KOPT-K1 (cell line): ENCODE measurements around the gene GDI2.
"Not testable (repeated sequence)": the region's sequence is repeated elsewhere in the genome, so short reads cannot be mapped to it uniquely, and the experiment has no call there.

ENCODE experiments used
- H3K27ac ChIP-seq: fragments of 200-600 bp; sonication (generic); 2 replicates; pipeline ENCODE4 v1.5.1; 2016; ENCODE audit warnings: antibody characterized with exemption, mild to moderate bottlenecking, low read depth, low read length; ENCODE audit not compliant: poor library complexity, severe bottlenecking
- H3K36me3 ChIP-seq: fragments of 200-600 bp; sonication (generic); 2 replicates; pipeline ENCODE4 v1.5.1; 2017; ENCODE audit warnings: antibody characterized with exemption, mild to moderate bottlenecking, low read length, moderate library complexity; ENCODE audit not compliant: insufficient read depth
- H3K9me3 ChIP-seq: fragments of 200-600 bp; sonication (generic); 2 replicates; pipeline ENCODE4 v1.5.1; 2017; ENCODE audit warnings: antibody characterized with exemption, low read length, mild to moderate bottlenecking; ENCODE audit not compliant: insufficient read depth, poor library complexity, severe bottlenecking

Gene GDI2

DNA sequence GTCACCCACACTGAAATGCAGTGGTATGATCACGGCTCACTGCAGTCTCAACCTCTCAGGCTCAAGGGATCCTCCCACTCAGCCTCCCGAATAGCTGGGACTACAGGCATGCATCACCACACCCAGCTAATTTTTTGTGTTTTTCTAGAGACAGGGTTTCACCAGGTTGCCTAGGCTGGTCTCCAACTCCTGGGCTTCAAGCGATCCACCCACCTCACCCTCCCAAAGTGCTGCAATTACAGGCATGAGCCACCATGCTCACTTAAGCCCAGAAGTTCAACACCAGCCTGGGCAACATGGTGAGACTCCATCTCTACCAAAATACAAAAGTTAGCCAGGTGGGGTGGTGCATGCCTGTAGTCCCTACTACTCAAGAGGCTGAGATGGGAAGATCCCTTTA is 33.5 kb downstream of the GDI2 start:
- H3K9me3 ChIP-seq = peaks cover 17% of the 10 kb centered on the region
- peaks cover 88% of the 10 kb centered on the region for H3K36me3 ChIP-seq
- H3K27ac ChIP-seq = no peak overlapping the region

DNA sequence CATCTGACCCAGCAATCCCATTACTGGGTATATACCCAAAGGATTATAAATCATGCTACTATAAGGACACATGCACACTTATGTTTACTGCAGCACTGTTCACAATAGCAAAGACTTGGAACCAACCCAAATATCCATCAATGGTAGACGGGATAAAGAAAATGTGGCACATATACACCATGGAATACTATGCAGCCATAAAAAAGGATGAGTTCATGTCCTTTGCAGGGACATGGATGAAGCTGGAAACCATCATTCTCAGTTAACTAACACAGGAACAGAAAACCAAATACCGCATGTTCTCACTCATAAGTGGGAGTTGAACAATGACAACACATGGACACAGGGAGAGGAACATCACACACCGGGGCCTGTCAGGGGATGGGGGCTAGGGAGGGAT is 35.5 kb downstream of the GDI2 start:
- H3K9me3 ChIP-seq, H3K27ac ChIP-seq: not testable (repeated sequence)
- peaks cover 88% of the 10 kb centered on the region for H3K36me3 ChIP-seq

DNA sequence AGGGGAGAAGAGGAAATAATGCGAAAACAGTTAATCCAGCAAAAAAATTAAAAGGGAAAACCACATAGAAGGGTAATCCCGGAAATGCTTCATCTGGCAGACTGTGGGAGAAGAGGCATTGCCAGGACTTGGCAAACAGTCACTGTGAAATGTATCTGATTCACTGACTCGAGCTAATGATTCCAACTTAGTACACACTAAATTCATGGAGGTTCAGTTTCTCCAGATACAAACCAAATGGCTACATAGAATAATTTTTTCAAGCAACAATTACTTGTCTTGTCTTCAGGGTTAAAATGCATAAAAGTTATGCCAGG is 36.4 kb downstream of the GDI2 start:
- H3K36me3 ChIP-seq = peaks cover 86% of the 10 kb centered on the region
- H3K27ac ChIP-seq = peak overlapping the region; percentile 65
- H3K9me3 ChIP-seq = no peaks in the 10 kb centered on the region

DNA sequence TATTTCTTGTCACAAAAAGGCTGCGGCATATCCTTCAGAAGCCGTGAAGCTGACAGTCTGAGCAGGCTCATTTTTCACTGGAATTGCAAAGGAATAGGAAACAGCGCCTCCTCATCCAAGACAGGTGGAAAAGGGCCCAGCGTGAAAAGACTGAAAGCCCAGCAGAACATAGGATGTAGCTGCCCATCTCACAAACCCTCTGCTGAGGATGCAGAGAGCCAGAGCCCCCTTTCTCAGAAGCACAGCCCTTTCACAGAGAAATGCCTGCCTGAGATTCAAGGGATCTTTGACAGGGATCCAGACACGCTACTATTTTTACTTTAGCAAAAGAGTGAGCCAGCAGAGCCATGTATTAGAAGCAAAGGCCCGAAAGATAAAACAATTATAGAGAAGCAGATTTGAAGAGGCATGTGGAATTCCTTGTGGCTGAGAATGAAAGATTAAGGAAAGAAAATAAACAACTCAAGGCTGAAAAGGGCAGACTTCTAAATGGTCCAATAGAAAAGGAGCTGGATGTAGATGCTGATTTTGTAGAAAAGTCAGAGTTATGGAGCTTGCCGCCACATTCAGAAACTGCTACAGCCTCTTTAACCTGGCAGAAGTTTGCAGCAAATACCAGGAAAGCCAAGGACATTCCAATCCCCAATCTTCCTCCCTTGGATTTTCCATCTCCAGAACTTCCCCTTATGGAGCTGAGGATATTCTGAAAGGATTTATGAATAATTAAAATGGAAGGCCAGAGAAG is 36.9 kb downstream of the GDI2 start:
- Histone ChIP-seq H3K9me3 (no peaks in the 10 kb centered on the region), H3K36me3 (peaks cover 86% of the 10 kb centered on the region), H3K27ac (peak overlapping the region; percentile 65)

DNA sequence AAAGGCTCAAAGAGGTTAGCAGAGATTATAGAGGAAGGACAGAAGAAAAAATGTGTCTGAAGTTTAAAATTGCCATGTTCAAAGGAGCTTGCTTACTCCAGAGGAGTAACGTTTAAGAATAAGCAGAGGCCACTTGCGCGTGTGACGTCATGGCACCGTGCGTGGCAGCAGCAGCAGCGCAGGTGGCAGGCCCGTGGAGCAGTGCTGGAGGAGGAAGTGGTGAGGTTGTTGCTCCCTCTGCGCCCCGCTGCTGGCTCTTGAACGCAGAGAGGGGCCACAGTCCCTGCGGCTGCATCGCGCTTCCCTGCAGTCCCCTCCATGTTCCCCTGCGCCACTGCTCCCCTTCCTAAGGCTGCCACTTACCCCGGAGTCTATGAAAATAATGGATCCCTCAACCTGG is 37.5 kb downstream of the GDI2 start:
- Histone ChIP-seq H3K27ac (peak overlapping the region; percentile 65), H3K36me3 (peaks cover 84% of the 10 kb centered on the region), H3K9me3 (no peaks in the 10 kb centered on the region)

DNA sequence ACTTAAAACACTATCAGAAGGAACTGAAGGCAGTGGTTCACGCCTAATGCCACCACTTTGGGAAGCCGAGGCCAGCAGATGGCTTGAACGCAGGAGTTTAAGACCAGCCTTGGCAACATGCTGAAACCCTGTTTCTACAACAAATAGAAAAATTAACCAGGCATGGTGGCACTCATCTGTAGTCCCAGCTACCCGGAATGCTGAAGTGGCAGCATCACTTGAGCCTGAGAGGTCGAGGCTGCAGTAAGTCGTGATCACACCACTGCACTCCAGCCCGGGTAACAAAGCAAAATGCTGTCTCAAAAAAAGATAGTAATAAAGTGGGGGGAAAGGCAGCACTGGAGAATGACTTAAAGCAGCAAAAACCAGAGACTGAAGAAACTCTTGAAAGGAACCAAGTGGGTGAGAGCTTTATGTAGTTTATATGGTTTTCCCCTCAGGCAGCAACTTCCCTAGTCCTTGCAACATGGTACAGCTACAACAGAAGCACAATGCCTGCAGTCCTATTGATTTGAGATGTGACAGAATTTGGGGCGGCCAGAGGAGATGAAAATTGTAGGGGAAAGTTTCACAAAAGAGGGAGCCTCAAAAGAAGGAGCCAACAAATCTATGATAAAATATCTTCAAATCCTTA is 38.1 kb downstream of the GDI2 start:
- H3K27ac ChIP-seq = peak overlapping the region; percentile 65
- peaks cover 84% of the 10 kb centered on the region for H3K36me3 ChIP-seq

DNA sequence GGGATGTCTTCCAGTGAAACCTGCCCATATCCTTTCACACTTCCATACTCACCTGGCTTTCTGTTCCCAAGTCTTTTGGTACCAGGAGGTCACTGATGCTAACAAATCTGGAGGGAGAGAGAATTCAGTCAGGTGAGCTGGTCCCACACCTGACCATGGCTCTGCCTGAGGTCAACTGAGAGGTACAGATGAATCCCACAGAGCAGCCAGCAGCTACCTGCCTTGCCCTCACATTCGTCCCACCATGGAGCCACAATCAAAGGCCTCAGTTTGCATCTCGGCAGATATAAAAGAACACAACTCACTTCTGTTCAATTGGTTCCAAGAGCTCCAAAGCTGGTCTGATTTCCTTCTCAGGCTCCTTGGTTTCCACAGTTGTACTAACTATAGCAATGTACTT is 47.0 kb downstream of the GDI2 start:
- Histone ChIP-seq H3K27ac (no peak overlapping the region), H3K36me3 (peaks cover 98% of the 10 kb centered on the region), H3K9me3 (no peaks in the 10 kb centered on the region)

More for the DNA sequence above, 38.1 kb downstream of the GDI2 start:
- no peaks in the 10 kb centered on the region for H3K9me3 ChIP-seq

DNA sequence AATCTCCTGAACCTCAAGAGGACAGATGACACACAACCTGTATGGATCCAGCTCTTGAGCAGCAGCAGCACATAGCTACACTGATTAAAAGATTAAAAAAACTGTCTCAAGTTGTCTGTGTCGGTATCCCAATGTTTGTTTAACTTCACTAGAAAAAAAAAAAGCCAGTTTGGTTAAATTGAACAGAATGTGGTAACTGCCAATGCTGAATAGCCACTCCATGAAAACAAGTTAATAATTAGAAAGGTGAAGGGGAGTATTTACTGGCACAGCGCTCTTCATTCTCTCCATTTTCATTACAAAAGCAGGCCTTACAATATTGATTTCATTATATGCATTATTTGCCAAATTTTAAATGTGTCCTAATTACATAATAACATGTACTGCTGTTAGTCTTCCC is 47.6 kb downstream of the GDI2 start:
- H3K9me3 ChIP-seq = no peaks in the 10 kb centered on the region
- peaks cover 100% of the 10 kb centered on the region for H3K36me3 ChIP-seq
- no peak overlapping the region for H3K27ac ChIP-seq

DNA sequence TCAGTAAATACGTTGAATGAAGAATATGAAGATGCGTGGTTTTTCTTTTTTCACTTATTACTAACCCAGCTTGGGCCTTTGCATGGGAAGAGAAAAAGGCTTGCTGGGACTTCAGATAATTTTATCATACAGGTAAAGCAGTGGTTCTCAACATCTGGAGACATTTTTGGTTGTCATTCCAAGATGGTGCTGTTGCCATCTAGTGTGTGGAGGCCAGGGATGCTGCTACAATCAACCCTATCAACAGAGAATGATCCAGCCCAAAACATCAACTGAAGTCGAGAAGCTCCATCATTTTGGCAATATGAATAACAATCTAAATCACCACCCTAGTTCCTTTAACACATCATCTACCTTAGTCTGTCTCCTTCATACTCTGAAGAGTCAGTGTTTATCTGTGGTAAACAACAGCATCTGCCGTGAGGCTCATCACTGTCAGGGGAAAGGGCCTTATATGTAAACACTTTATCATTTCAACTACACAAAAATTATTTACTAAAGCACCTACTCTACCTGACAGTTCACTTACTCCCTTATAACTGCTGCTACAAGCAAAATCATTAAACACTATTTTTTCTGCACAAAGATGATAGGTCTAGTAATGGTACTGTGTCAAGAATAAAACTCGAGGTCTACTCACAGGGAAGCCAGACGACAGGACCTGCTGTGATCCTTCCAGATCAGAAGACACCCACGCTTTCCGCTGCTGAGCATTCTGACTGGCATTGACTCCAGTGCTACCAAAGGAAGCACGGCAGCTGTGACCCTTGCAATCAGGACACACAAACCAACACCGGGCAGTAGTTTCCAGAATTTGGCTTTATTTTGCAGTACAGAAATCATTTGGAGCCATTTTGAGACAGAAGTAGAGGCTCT is 48.6 kb downstream of the GDI2 start:
- Histone ChIP-seq H3K27ac (no peak overlapping the region), H3K9me3 (no peaks in the 10 kb centered on the region), H3K36me3 (peaks cover 100% of the 10 kb centered on the region)

DNA sequence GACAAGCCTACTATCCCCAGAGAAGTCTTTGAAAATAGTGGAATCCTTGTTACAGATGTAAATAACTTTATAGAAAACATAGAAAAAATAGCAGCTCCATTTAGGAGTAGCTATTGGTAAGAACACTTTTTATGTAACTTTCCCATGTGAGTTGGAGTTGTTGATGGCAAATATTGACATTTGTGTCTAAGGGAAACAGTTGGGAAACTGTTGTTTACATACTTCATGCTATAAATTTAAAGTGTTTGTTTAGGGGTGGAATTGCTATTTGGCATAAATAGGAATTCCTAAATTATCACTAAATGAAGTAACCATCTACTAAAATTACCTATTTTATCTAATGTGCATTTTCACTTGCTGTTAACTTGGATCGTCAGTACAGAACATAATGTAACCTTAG is 50.7 kb downstream of the GDI2 start:
- H3K36me3 ChIP-seq = peaks cover 100% of the 10 kb centered on the region

DNA sequence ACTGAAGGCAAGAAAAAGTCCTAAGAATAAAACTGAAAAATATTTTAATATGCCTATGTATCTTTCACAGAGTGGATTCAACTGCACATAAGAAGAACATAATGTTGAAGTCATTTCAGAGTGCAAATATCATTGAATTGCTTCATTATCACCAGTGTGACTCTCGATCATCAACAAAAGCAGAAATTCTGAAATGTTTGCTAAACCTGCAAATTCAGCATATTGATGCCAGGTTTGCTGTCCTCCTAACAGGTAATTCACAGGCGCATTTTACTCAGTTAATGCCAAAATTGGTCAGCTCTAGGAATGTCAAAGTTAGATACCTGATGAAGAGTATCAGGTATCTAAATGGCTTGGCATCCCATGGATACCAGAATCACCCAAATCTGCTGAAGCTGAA is 52.0 kb downstream of the GDI2 start:
- peaks cover 99% of the 10 kb centered on the region for H3K36me3 ChIP-seq
- no peak overlapping the region for H3K27ac ChIP-seq
- H3K9me3 ChIP-seq = no peaks in the 10 kb centered on the region

More for the DNA sequence above, 50.7 kb downstream of the GDI2 start:
- no peak overlapping the region for H3K27ac ChIP-seq
- no peaks in the 10 kb centered on the region for H3K9me3 ChIP-seq

DNA sequence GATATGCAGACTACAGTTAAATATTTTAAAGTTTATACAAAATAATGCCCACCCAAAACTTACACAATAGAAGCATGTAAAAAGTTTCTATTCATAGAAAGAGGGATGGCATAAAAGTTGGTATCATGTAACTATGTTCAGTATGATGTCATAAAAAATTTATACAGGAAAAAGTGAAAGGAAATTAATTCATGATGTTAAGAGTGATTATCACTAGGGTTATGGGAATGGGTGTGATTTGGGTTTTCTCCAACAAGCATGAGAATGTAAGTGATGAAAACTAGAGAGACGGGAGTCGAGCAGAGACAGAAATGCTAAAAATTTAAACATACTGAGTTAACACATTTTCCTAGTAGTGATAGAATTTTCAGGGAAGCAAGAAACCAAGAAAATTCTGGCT is 52.7 kb downstream of the GDI2 start:
- Histone ChIP-seq H3K9me3 (no peaks in the 10 kb centered on the region), H3K36me3 (peaks cover 99% of the 10 kb centered on the region), H3K27ac (no peak overlapping the region)

DNA sequence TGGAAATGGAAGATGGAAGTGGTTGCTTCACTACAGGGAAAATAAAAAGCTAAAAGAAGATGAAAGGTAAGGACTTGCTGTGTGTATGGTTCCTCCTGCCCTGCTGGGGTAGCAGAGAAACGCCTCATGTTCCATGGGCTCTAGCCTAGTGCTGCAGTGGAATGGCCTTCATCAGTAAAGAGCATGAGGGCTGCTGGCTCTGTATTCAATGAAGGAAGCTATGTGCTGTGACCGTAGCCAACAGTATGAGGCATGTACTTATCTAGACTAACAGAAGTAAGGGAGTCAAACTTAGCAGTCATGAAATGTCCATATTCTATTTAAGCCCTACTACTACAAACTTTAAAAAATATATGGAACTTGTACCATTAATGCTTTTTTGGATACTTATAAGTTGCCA is 54.3 kb downstream of the GDI2 start:
- Histone ChIP-seq H3K36me3 (peaks cover 98% of the 10 kb centered on the region), H3K9me3 (no peaks in the 10 kb centered on the region), H3K27ac (no peak overlapping the region)

DNA sequence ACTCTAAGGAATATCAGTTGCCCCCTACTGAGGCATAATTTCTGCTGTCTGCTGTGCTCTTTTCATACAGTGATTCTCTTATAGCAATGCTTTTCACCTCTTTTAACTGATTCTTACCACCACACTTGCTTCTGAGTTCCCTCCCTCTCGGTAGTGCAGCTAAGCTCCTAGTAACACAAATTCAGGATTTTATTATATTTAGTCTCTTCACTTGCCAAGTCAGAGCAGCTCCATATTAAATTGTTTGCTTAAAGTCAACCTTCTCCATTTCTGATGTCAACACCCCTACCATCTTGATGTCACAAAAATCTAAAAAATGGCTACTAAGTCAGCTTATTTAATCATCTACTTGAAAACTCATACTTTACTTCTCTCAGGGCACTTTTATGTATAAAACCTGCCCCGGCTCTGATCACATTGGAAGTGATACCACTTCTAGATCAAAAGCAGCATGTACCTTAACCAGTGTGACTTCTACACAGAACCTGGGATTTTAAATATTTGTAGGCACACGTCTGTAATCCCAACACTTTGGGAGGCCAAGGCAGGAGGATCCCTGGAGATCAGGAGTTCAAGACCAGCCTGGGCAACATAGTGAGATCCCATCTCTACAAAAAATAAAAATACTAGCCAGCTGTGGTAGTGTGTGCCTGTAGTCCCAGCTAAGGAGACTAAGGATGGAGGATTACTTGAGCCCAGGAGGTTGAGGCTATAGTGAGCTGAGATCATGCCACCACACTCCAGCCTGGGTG is 55.3 kb downstream of the GDI2 start:
- Histone ChIP-seq H3K9me3 (no peaks in the 10 kb centered on the region), H3K27ac (no peak overlapping the region), H3K36me3 (peaks cover 98% of the 10 kb centered on the region)
